Measurements from ENCODE around the gene RHBDL3. TPM values are rescaled to one million over a fixed set of nuclear protein-coding genes. Genes with fewer than 3 reads are reported as not detected.

Gene RHBDL3
- total RNA-seq, 1 experiment from 2014 or later, result 13.2 TPM

DNA sequence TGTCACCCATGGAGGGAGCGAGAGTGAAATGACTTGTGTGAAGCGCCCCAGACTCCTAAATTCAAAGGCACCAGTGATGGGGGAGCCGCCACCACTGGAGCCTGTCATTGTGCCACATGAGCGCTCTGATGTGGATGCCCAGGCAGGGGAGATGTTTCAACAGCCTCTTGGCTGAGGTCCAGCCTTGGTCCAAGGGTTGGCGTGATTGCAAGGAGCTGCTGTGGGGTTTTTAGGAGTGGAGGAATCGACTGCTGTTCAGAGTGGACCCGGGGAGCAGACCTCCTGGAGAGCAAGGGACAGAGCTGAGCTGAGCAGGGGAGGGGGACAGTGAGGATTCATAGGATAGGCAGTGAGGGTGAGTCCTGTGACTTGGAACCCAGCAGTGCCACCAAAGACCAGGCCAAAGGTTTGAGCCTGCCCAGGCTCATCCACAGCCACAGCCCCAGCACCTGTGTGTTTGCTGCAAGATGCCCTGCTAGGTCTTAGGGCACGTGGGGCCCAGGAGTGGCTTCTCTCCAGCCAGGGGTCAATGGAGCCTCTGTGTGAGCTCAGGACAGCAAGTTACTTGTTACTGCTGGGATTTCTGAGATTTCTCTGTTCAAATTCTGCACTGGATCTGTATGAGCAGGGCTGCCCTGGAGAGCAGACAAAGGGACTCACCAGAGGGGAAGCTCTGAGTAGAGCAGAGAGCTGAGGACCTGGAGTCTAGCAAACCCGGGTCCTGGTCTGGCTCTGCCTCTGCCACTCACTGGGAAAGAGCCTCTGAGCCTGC, 20.3 kb downstream of the RHBDL3 start:
- H3K9me3 Mint-ChIP-seq, result no peaks in the 10 kb centered on the region
- peaks cover 62% of the 10 kb centered on the region for H3K4me1 Mint-ChIP-seq
- ATAC-seq, result no peak
- POLR2A ChIA-PET, result no interaction called here
- CTCF ChIA-PET, result interaction anchor here (1.0 to 3.3 kb wide), 2 partner anchors 32 to 33 kb away, joined by 5 to 28 read pairs; no protein-coding TSS in a partner anchor
- TF ChIP-seq SP1 (CRISPR knock-in tag; conservative IDR thresholded peaks at IDR 0.05) (no peak), RELA (CRISPR knock-in tag; IDR thresholded peaks at IDR 0.05; ENCODE audit: borderline replicate concordance) (no peak)
- TF ChIP-seq, protein P1, sequence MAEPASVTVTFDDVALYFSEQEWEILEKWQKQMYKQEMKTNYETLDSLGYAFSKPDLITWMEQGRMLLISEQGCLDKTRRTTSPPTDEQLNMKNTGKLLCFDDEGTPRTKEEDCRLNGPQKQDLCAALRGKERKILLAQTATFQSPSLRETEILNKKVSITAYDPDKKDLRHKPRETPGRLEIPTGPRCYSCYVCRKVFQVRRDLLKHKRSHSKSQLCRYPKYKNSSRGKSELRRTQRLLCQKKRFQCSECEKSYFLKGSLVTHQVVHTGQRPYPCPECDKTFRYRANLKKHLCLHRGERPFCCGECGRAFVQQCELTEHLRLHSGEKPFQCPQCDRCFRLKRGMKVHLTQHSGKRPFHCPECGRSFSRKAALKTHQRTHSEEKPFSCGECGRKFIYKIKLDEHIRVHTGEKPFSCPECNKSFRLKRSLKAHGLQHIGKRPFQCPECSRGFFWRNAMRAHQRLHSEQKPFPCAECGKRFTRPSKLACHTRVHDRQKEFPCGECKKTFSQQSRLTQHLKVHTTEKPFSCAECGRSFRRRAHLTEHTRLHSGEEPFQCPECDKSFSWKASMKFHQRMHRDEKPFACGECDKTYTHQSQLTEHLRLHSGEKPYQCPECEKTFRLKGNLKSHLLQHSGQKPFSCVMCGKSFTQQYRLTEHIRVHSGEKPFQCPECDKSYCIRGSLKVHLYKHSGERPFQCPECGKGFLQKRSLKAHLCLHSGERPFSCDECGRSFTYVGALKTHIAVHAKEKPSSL (CRISPR knock-in tag; conservative IDR thresholded peaks at IDR 0.05), result no peak
- TF ChIP-seq, protein P2, sequence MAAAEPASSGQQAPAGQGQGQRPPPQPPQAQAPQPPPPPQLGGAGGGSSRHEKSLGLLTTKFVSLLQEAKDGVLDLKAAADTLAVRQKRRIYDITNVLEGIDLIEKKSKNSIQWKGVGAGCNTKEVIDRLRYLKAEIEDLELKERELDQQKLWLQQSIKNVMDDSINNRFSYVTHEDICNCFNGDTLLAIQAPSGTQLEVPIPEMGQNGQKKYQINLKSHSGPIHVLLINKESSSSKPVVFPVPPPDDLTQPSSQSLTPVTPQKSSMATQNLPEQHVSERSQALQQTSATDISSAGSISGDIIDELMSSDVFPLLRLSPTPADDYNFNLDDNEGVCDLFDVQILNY (CRISPR knock-in tag; IDR thresholded peaks at IDR 0.05), result no peak
- no peaks in the 10 kb centered on the region; the same call in 1 of the 2 replicates for H3K27me3 Mint-ChIP-seq (ENCODE audit: low read depth)
- DNase-seq (ENCODE audit: low spot score), result no peak
- no peaks in the 10 kb centered on the region for H3K36me3 Mint-ChIP-seq
- H3K27ac Mint-ChIP-seq, result no peak overlapping the region; the same call in 1 of the 2 replicates
- no peak overlapping the region for H3K4me3 Mint-ChIP-seq

DNA sequence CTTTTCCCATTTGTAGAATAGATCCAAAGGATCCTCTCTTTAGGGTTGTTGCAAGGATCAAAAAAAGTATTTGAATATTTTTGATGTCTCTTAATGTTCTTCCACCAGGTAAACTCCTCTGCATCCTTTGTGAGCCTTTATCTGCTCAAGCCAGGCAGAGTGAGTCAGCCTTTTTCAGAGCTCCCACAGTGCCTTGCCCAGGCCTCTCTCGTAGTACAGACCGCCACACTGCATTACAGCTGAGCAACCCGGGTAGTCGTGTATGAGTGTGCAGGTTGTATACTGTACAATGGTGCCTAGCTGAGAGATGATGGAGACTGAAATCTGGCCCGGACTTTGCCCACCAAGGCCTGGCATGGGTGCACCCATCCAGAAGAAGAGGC, 20.9 kb downstream of the RHBDL3 start:
- no peaks in the 10 kb centered on the region; the same call in 1 of the 2 replicates for H3K27me3 Mint-ChIP-seq (ENCODE audit: low read depth)
- H3K27ac Mint-ChIP-seq, result no peak overlapping the region; the same call in 1 of the 2 replicates
- no peaks in the 10 kb centered on the region for H3K9me3 Mint-ChIP-seq
- no peaks in the 10 kb centered on the region for H3K36me3 Mint-ChIP-seq
- ChIA-PET CTCF (interaction anchor here (1.0 to 3.3 kb wide), 3 partner anchors 10 to 33 kb away, joined by 5 to 28 read pairs (median 8); no protein-coding TSS in a partner anchor), POLR2A (no interaction called here)
- TF ChIP-seq EMX1 (CRISPR knock-in tag; IDR thresholded peaks at IDR 0.05) (no peak), ZNF416 (CRISPR knock-in tag; IDR thresholded peaks at IDR 0.05) (no peak), TCF7 (CRISPR knock-in tag; IDR thresholded peaks at IDR 0.05; ENCODE audit: low read depth) (no peak), NFE2L1 (CRISPR knock-in tag; IDR thresholded peaks at IDR 0.05) (no peak), GABPB1 (CRISPR knock-in tag; IDR thresholded peaks at IDR 0.05) (no peak), NR2C2 (CRISPR knock-in tag; IDR thresholded peaks at IDR 0.05) (no peak), ZNF121 (CRISPR knock-in tag; IDR thresholded peaks at IDR 0.05) (no peak), SMAD4 (CRISPR knock-in tag; IDR thresholded peaks at IDR 0.05) (no peak), FOXP1 (CRISPR knock-in tag; IDR thresholded peaks at IDR 0.05; ENCODE audit: borderline replicate concordance) (no peak), RELA (CRISPR knock-in tag; IDR thresholded peaks at IDR 0.05; ENCODE audit: borderline replicate concordance) (no peak)
- TF ChIP-seq, protein P3, sequence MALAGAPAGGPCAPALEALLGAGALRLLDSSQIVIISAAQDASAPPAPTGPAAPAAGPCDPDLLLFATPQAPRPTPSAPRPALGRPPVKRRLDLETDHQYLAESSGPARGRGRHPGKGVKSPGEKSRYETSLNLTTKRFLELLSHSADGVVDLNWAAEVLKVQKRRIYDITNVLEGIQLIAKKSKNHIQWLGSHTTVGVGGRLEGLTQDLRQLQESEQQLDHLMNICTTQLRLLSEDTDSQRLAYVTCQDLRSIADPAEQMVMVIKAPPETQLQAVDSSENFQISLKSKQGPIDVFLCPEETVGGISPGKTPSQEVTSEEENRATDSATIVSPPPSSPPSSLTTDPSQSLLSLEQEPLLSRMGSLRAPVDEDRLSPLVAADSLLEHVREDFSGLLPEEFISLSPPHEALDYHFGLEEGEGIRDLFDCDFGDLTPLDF (CRISPR knock-in tag; IDR thresholded peaks at IDR 0.05), result no peak
- TF ChIP-seq, protein P4, sequence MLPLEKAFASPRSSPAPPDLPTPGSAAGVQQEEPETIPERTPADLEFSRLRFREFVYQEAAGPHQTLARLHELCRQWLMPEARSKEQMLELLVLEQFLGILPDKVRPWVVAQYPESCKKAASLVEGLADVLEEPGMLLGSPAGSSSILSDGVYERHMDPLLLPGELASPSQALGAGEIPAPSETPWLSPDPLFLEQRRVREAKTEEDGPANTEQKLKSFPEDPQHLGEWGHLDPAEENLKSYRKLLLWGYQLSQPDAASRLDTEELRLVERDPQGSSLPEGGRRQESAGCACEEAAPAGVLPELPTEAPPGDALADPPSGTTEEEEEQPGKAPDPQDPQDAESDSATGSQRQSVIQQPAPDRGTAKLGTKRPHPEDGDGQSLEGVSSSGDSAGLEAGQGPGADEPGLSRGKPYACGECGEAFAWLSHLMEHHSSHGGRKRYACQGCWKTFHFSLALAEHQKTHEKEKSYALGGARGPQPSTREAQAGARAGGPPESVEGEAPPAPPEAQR (CRISPR knock-in tag; IDR thresholded peaks at IDR 0.05), result no peak
- TF ChIP-seq, protein P5, sequence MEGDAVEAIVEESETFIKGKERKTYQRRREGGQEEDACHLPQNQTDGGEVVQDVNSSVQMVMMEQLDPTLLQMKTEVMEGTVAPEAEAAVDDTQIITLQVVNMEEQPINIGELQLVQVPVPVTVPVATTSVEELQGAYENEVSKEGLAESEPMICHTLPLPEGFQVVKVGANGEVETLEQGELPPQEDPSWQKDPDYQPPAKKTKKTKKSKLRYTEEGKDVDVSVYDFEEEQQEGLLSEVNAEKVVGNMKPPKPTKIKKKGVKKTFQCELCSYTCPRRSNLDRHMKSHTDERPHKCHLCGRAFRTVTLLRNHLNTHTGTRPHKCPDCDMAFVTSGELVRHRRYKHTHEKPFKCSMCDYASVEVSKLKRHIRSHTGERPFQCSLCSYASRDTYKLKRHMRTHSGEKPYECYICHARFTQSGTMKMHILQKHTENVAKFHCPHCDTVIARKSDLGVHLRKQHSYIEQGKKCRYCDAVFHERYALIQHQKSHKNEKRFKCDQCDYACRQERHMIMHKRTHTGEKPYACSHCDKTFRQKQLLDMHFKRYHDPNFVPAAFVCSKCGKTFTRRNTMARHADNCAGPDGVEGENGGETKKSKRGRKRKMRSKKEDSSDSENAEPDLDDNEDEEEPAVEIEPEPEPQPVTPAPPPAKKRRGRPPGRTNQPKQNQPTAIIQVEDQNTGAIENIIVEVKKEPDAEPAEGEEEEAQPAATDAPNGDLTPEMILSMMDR (IDR thresholded peaks at IDR 0.05), result no peak
- ATAC-seq (no peak), DNase-seq (ENCODE audit: low spot score) (no peak)
- no peak overlapping the region for H3K4me3 Mint-ChIP-seq
- peaks cover 63% of the 10 kb centered on the region for H3K4me1 Mint-ChIP-seq
